ENCODE data around the gene STK39. TPM values are rescaled to one million over a fixed set of nuclear protein-coding genes. Genes with fewer than 3 reads are reported as not detected.

The STK39 gene
- total and polyA plus RNA-seq, 9 of the 15 experiments (the other 6 are each of a cell fraction or from before 2014, with no cell fraction given): 0.19 to 0.76 (median 0.51) TPM

- TF ChIP-seq TRIM25 (IDR thresholded peaks at IDR 0.05; ENCODE audit: borderline replicate concordance) (no peak), CAMTA2 (CRISPR knock-in tag; conservative IDR thresholded peaks at IDR 0.05) (no peak), HEY1 (CRISPR knock-in tag; IDR thresholded peaks at IDR 0.05; ENCODE audit: borderline replicate concordance) (no peak), FOXK2 (conservative IDR thresholded peaks at IDR 0.05 in 1 of 2, IDR thresholded peaks at IDR 0.05 in 1 of 2; ENCODE audit: low read depth in 2 of 2) (0 out of 4 replicates have a peak, but pooled peaks of 1 of the 2 experiments have one; percentile 27), MYC (IDR thresholded peaks at IDR 0.05; ENCODE audit: low read depth, low read length) (0 out of 2 replicates have a peak, but pooled peaks have one; percentile 28), MYC (CRISPR knock-in tag; IDR thresholded peaks at IDR 0.05; ENCODE audit: borderline replicate concordance, low read depth) (no peak), CBFB (CRISPR knock-in tag; IDR thresholded peaks at IDR 0.05) (no peak), ZNF444 (CRISPR knock-in tag; IDR thresholded peaks at IDR 0.05) (peak; percentile 79; the same call in 1 of the 2 replicates), ARID4B (CRISPR knock-in tag; IDR thresholded peaks at IDR 0.05) (no peak), TEAD2 (tag; IDR thresholded peaks at IDR 0.05) (peak; percentile 48; the same call in 1 of the 2 replicates), MNT (conservative IDR thresholded peaks at IDR 0.05) (peak in 1 of 2 experiments; percentile 45; a peak in 2 of 4 replicates), GTF2F1 (IDR thresholded peaks at IDR 0.05; ENCODE audit: low read depth, low read length) (no peak), ZNF512 (tag; IDR thresholded peaks at IDR 0.05) (no peak), NFXL1 (CRISPR knock-in tag; IDR thresholded peaks at IDR 0.05) (peak; percentile 76; the same call in 1 of the 2 replicates), ASH1L (IDR thresholded peaks at IDR 0.05; ENCODE audit: borderline replicate concordance, low read depth, partially characterized antibody) (no peak), SMAD3 (CRISPR knock-in tag; conservative IDR thresholded peaks at IDR 0.05) (peak; percentile 91)
Observed at GRCh38 chr2:167944825-167945659, 302.4 kb downstream of the STK39 start (continued).

Measured in K562 (cell line).